GM19328 (cell line): ENCODE measurements around the gene CDH11.

Experiments
- ATAC-seq: cut with Tn5 transposase; IDR thresholded peaks from one replicate; pipeline ENCODE4 v1.9.1; 2021; ENCODE audit warnings: mild to moderate bottlenecking, moderate library complexity; ENCODE audit not compliant: unreplicated experiment

Gene CDH11

GRCh38 chr16:65071433-65072311 is 50.2 kb downstream of the CDH11 start:
- no peak for ATAC-seq

GRCh38 chr16:65070831-65071432 is 50.9 kb downstream of the CDH11 start:
- no peak for ATAC-seq

GRCh38 chr16:65069766-65070165 is 52.1 kb downstream of the CDH11 start:
- ATAC-seq: no peak

- no peak for ATAC-seq
These were observed 52.8 kb downstream of the CDH11 start for GRCh38 chr16:65069065-65069464.

- ATAC-seq: no peak
These were observed 53.6 kb downstream of the CDH11 start for GRCh38 chr16:65068151-65068740.

GRCh38 chr16:65066651-65067050 is 55.2 kb downstream of the CDH11 start:
- ATAC-seq: no peak

- ATAC-seq: no peak
These were observed 56.8 kb downstream of the CDH11 start for GRCh38 chr16:65065031-65065430.

- no peak for ATAC-seq
These were observed 57.7 kb downstream of the CDH11 start for GRCh38 chr16:65064131-65064530.

GRCh38 chr16:65062736-65063583 is 58.9 kb downstream of the CDH11 start:
- no peak for ATAC-seq

GRCh38 chr16:65061935-65062518 is 59.8 kb downstream of the CDH11 start:
- no peak for ATAC-seq

- no peak for ATAC-seq
These were observed 60.6 kb downstream of the CDH11 start for GRCh38 chr16:65061263-65061662.

- no peak for ATAC-seq
These were observed 62.4 kb downstream of the CDH11 start for GRCh38 chr16:65059406-65059980.

- ATAC-seq: no peak
These were observed 64.7 kb downstream of the CDH11 start for GRCh38 chr16:65057184-65057583.

- ATAC-seq: no peak
These were observed 67.4 kb downstream of the CDH11 start for GRCh38 chr16:65054457-65054856.

- no peak for ATAC-seq
These were observed 72.2 kb downstream of the CDH11 start for GRCh38 chr16:65049679-65050078.

- ATAC-seq: no peak
These were observed 75.9 kb downstream of the CDH11 start for GRCh38 chr16:65045961-65046360.

GRCh38 chr16:65044873-65045272 is 77.0 kb downstream of the CDH11 start:
- ATAC-seq: no peak

GRCh38 chr16:65044026-65044425 is 77.8 kb downstream of the CDH11 start:
- no peak for ATAC-seq

- no peak for ATAC-seq
These were observed 79.2 kb downstream of the CDH11 start for GRCh38 chr16:65042438-65043365.
